ENCODE measurements around the gene IL13RA1.
"Not testable (repeated sequence)": the region's sequence is repeated elsewhere in the genome, so short reads cannot be mapped to it uniquely, and the experiment has no call there.

The IL13RA1 gene

GRCh38 chrX:118730500-118731247 is 3.3 kb downstream of the IL13RA1 start:
- FAIRE-seq (no peak), DNase-seq (ENCODE audit: insufficient read length, low spot score) (no peak)
- no peak for TF ChIP-seq CTCF (IDR thresholded peaks at IDR 0.05; ENCODE audit: insufficient read depth, missing control alignments)

GRCh38 chrX:118732551-118732950 is 5.1 kb downstream of the IL13RA1 start:
- FAIRE-seq; DNase-seq (ENCODE audit: insufficient read length, low spot score): not testable (repeated sequence)

GRCh38 chrX:118734909-118735308 is 7.5 kb downstream of the IL13RA1 start:
- FAIRE-seq (no peak), DNase-seq (ENCODE audit: insufficient read length, low spot score) (no peak)
- no peak for TF ChIP-seq CTCF (IDR thresholded peaks at IDR 0.05; ENCODE audit: insufficient read depth, missing control alignments)

GRCh38 chrX:118736394-118737010 is 9.1 kb downstream of the IL13RA1 start:
- no peak for TF ChIP-seq CTCF (IDR thresholded peaks at IDR 0.05; ENCODE audit: insufficient read depth, missing control alignments)
- no peak for DNase-seq (ENCODE audit: insufficient read length, low spot score)
- no peak for FAIRE-seq

- DNase-seq (ENCODE audit: insufficient read length, low spot score), result no peak
- no peak for FAIRE-seq
- no peak for TF ChIP-seq CTCF (IDR thresholded peaks at IDR 0.05; ENCODE audit: insufficient read depth, missing control alignments)
These were observed 12.2 kb downstream of the IL13RA1 start for GRCh38 chrX:118739577-118739976.

GRCh38 chrX:118740276-118740889 is 13.0 kb downstream of the IL13RA1 start:
- TF ChIP-seq CTCF (IDR thresholded peaks at IDR 0.05; ENCODE audit: insufficient read depth, missing control alignments), result no peak
- FAIRE-seq (no peak), DNase-seq (ENCODE audit: insufficient read length, low spot score) (no peak)

GRCh38 chrX:118742176-118742575 is 14.8 kb downstream of the IL13RA1 start:
- DNase-seq (ENCODE audit: insufficient read length, low spot score) (no peak), FAIRE-seq (no peak)
- TF ChIP-seq CTCF (IDR thresholded peaks at IDR 0.05; ENCODE audit: insufficient read depth, missing control alignments), result no peak

Measured in D721Med (cell line).